Sigmoid colon (tissue), 7 donors: ENCODE measurements around the gene STAG1. TPM values are rescaled to one million over a fixed set of nuclear protein-coding genes. Genes with fewer than 3 reads are reported as not detected.
"Not testable (repeated sequence)": the region's sequence is repeated elsewhere in the genome, so short reads cannot be mapped to it uniquely, and the experiment has no call there.

ENCODE experiments used
- DNase-seq: peaks from one replicate; pipeline ENCODE4 v3.0.0-alpha.2; 2019
- H3K27ac ChIP-seq, 4 donors: fragments of 200-600 bp; sonication (generic); one replicate each; pipeline ENCODE4 v1.5.1; 2016 to 2019; ENCODE audit warnings: mild to moderate bottlenecking in 1 of 4
- H3K27me3 ChIP-seq, 3 donors: fragments of 200-600 bp; sonication (generic); one replicate each; pipeline ENCODE4 v1.5.1; 2019; ENCODE audit warnings: mild to moderate bottlenecking in 1 of 3
- H3K36me3 ChIP-seq, 4 donors: fragments of 200-600 bp; sonication (generic); one replicate each; pipeline ENCODE4 v1.5.1; 2016 to 2019
- H3K4me1 ChIP-seq, 4 donors: fragments of 200-600 bp; sonication (generic); one replicate each; pipeline ENCODE4 v1.5.1; 2017 to 2019
- H3K4me3 ChIP-seq, 4 donors: fragments of 200-600 bp; sonication (generic); one replicate each; pipeline ENCODE4 v1.5.1; 2017 to 2019; ENCODE audit warnings: mild to moderate bottlenecking in 2 of 4, moderate library complexity in 1 of 4
- H3K9me3 ChIP-seq, 4 donors: fragments of 200-600 bp in 3 of 4; sonication (generic) in 3 of 4; one replicate each; pipeline versions ENCODE4 v1.5.1 to v1.6.1; 2013 to 2019
- CTCF ChIP-seq, 4 experiments: fragments of 450-650 bp in 3 of 4; fragments of 200-600 bp in 1 of 4; IDR thresholded peaks; one replicate each; pipeline ENCODE4 v1.5.1; 2016 to 2019; ENCODE audit warnings: antibody characterized with exemption in 4 of 4, mild to moderate bottlenecking in 3 of 4, moderate library complexity in 2 of 4
- EP300 ChIP-seq, 4 donors: sonication (generic); formaldehyde crosslinking; IDR thresholded peaks; one replicate each; pipeline ENCODE4 v1.6.1; 2017; ENCODE audit warnings: antibody characterized with exemption in 4 of 4
- POLR2A ChIP-seq, 2 donors: fragments of 450-650 bp; IDR thresholded peaks; one replicate each; pipeline ENCODE4 v1.6.1; 2016; ENCODE audit warnings: antibody characterized with exemption in 2 of 2, mild to moderate bottlenecking in 2 of 2, moderate library complexity in 2 of 2
- POLR2AphosphoS5 ChIP-seq, 4 donors: sonication (generic); formaldehyde crosslinking; IDR thresholded peaks; one replicate each; pipeline ENCODE4 v1.6.1; 2017; ENCODE audit warnings: antibody characterized with exemption in 4 of 4
- WGBS, 2 donors: extraction: QIAGEN DNeasy Blood & Tissue Kit; methylation state at CpG; one replicate each; pipeline ENCODE4 v1.1.7; 2013; 5-methylcytosine and 5-hydroxymethylcytosine counted together
- intact Hi-C: fragments of 100-400 bp; cut with DNase I; formaldehyde crosslinking; loops from one replicate; pipeline ENCODE4 v1.15.1; 2023
- polyA plus RNA-seq, 3 donors: library from polyadenylated mRNA; stranded (reverse); fragments of 200-250 nt; gene quantifications; one replicate each; pipeline ENCODE4 v1.2.3, GENCODE V29; 2013
- total RNA-seq, 4 donors: library from RNA; depleted of rRNA; stranded (reverse); fragments of >200 nt; gene quantifications; one replicate each; pipeline ENCODE4 v1.1.0, GENCODE V29; 2016
- donor health status: healthy with polysubstance abuse.
- donor health status: Bipolar disorder and iron deficiency.
- donor health status: healthy.

STAG1 gene
- total and polyA plus RNA-seq, 7 donors = 12.0 to 52.8 (median 37.3) TPM

DNA sequence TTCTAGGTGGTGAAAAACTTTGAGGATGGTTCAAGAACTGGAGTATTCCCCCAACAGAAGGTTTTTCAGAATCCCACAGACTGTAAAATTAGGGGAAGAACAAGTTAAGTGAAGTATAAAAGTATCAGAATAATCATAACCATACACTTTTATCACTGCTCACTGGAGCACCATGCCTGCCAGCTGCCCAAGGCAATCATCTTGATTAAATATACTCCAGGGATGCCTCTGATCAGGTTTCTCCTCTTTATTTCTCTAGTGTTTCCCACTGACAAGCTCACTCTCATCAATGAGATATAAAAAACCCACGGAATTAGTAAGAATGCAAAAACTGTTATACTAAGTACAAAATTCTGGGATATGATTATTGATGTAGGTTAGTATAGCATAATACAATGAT lies 108.0 kb downstream of the STAG1 start:
- H3K9me3 ChIP-seq = no peaks in the 10 kb centered on the region
- H3K27ac ChIP-seq = no peak overlapping the region
- H3K36me3 ChIP-seq = no peaks in the 10 kb centered on the region
- H3K4me1 ChIP-seq = peaks cover 0 to 12% (median 9%) of the 10 kb centered on the region in 4 donors
- H3K27me3 ChIP-seq = no peaks in the 10 kb centered on the region
- H3K4me3 ChIP-seq = no peak overlapping the region
- intact Hi-C loops = no loop called here
- DNase-seq = no peak
- WGBS, 2 donors = 84 to 89% methylated on average over 1 of the region's 1 CpG
- TF ChIP-seq POLR2AphosphoS5 (IDR thresholded peaks at IDR 0.05) (no peak), CTCF (IDR thresholded peaks at IDR 0.05) (no peak), POLR2A (IDR thresholded peaks at IDR 0.05) (no peak), EP300 (IDR thresholded peaks at IDR 0.05) (no peak)

- H3K9me3 ChIP-seq, DNase-seq, intact Hi-C loops, H3K36me3 ChIP-seq, H3K4me3 ChIP-seq, H3K27ac ChIP-seq, H3K27me3 ChIP-seq: not testable (repeated sequence)
- WGBS, 2 donors = 99 to 100% methylated on average over 2 of the region's 2 CpGs
- H3K4me1 ChIP-seq = peaks cover 0 to 15% (median 13%) of the 10 kb centered on the region in 4 donors
These were observed 108.8 kb downstream of the STAG1 start for GRCh38 chr3:136643380-136643779.

DNA sequence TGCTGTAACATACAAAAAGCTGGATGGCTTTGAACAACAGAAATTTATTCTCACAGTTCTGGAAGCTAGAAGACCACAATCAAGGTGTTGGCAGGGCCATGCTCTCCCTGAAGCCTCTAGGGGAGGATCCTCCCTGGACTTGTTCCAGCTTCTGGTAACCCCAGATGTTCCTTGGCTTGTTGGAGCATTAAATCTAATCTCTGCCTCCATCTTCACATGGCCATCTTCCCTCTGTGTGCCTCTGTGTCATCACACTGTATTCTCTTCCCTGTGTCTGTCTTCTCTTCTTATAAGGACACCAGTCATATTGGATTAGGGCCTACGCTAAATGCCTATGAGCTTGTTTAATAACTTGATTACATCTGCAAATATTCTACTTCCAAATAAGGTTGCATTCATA lies 109.5 kb downstream of the STAG1 start:
- TF ChIP-seq POLR2AphosphoS5 (IDR thresholded peaks at IDR 0.05) (no peak), CTCF (IDR thresholded peaks at IDR 0.05) (no peak), EP300 (IDR thresholded peaks at IDR 0.05) (no peak), POLR2A (IDR thresholded peaks at IDR 0.05) (no peak)
- Histone ChIP-seq H3K27me3 (no peaks in the 10 kb centered on the region), H3K9me3 (no peaks in the 10 kb centered on the region), H3K4me1 (peaks cover 0 to 15% (median 13%) of the 10 kb centered on the region in 4 donors), H3K4me3 (no peak overlapping the region), H3K36me3 (no peaks in the 10 kb centered on the region), H3K27ac (no peak overlapping the region)
- no peak for DNase-seq
- WGBS, 2 donors = 95 to 100% methylated on average over 1 of the region's 1 CpG
- intact Hi-C loops = no loop called here

DNA sequence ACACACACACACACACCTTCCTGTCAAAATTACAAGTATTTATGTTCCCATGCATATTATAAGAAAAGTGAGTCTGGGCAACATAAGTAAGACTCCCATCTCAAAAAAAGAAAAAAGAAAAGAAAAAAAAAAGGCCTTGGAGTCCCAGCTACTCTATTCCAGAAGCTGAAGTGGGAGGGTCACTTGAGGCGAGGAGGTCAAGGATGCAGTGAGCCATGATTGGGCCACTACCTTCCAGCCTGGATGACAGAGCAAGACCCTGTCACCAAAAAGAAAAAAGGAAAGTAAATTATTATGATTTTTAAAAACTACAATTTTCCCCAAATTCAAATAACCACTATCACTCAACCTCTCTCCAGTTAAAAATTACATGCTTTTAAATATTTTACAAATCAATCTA lies 113.1 kb downstream of the STAG1 start:
- no peak for TF ChIP-seq EP300 (IDR thresholded peaks at IDR 0.05)
- no peak for TF ChIP-seq POLR2A (IDR thresholded peaks at IDR 0.05)
- no peak for TF ChIP-seq POLR2AphosphoS5 (IDR thresholded peaks at IDR 0.05)
- TF ChIP-seq CTCF (IDR thresholded peaks at IDR 0.05) = no peak
- Histone ChIP-seq H3K27ac (no peak overlapping the region), H3K36me3 (no peaks in the 10 kb centered on the region), H3K27me3 (no peaks in the 10 kb centered on the region), H3K4me1 (peaks cover 0 to 24% (median 14%) of the 10 kb centered on the region in 4 donors), H3K4me3 (no peak overlapping the region), H3K9me3 (no peaks in the 10 kb centered on the region)
- intact Hi-C loops = no loop called here
- 96 to 100% methylated on average over 1 of the region's 1 CpG for WGBS, 2 donors
- DNase-seq = no peak

- Histone ChIP-seq H3K36me3 (no peaks in the 10 kb centered on the region), H3K27me3 (no peaks in the 10 kb centered on the region), H3K27ac (no peak overlapping the region), H3K4me3 (no peak overlapping the region), H3K9me3 (no peaks in the 10 kb centered on the region), H3K4me1 (peaks cover 0 to 33% (median 22%) of the 10 kb centered on the region in 4 donors)
- no peak for DNase-seq
- 80 to 89% methylated on average over 2 of the region's 2 CpGs for WGBS, 2 donors
- intact Hi-C loops = no loop called here
- no peak for TF ChIP-seq EP300 (IDR thresholded peaks at IDR 0.05)
- TF ChIP-seq CTCF (IDR thresholded peaks at IDR 0.05) = no peak
- no peak for TF ChIP-seq POLR2A (IDR thresholded peaks at IDR 0.05)
- TF ChIP-seq POLR2AphosphoS5 (IDR thresholded peaks at IDR 0.05) = no peak
These were observed 115.0 kb downstream of the STAG1 start for GRCh38 chr3:136637176-136637575.
